Measurements from ENCODE around the gene RNF220. TPM values are rescaled to one million over a fixed set of nuclear protein-coding genes. Genes with fewer than 3 reads are reported as not detected.

RNF220 gene
- total RNA-seq, 1 experiment from 2014 or later: 92.4 TPM

GRCh38 chr1:44616991-44617702 is 212.1 kb downstream of the RNF220 start:
- peaks cover 2% of the 10 kb centered on the region; the same call in 1 of the 2 replicates for H3K27me3 ChIP-seq (replicated peaks; ENCODE audit: control insufficient read depth, insufficient read depth, low read length)
- intact Hi-C loops (cut with micrococcal nuclease; ENCODE audit: unreplicated experiment): no loop called here
- no peaks in the 10 kb centered on the region for H3K36me3 ChIP-seq (ENCODE audit: control insufficient read depth, insufficient read depth, low read length)
- H3K9me3 ChIP-seq: no peaks in the 10 kb centered on the region
- Mint-ChIP-seq H3K27me3 (ENCODE audit: insufficient read depth, unreplicated experiment) (peaks cover 8% of the 10 kb centered on the region), H3K4me1 (ENCODE audit: low read depth, unreplicated experiment) (no peaks in the 10 kb centered on the region), H3K27ac (ENCODE audit: unreplicated experiment) (no peak overlapping the region), H3K36me3 (ENCODE audit: insufficient read depth, unreplicated experiment) (no peaks in the 10 kb centered on the region), H3K9me3 (ENCODE audit: unreplicated experiment) (no peaks in the 10 kb centered on the region), H3K4me3 (ENCODE audit: unreplicated experiment) (peak overlapping the region; percentile 54)
- no TSS peak for BruUV-seq (replicated peaks)
- H3K4me1 ChIP-seq: no peaks in the 10 kb centered on the region
- POLR2A ChIA-PET: interaction anchor here (0.6 kb wide), 1 partner anchor 15 kb away, joined by 4 read pairs; no protein-coding TSS in a partner anchor
- no peak overlapping the region for H3K4me3 ChIP-seq (ENCODE audit: low read depth, low read length)
- CTCF ChIA-PET: interaction anchor here (0.6 kb wide), 1 partner anchor 39 kb away, joined by 4 read pairs; no protein-coding TSS in a partner anchor
- DNase-seq: no peak
- no peak for TF ChIP-seq CTCF (IDR thresholded peaks at IDR 0.05; ENCODE audit: insufficient read depth in 1 of 2, low read depth in 1 of 2, low read length in 1 of 2, severe bottlenecking in 1 of 2, unreplicated experiment in 1 of 2)

GRCh38 chr1:44617703-44618029 is 212.6 kb downstream of the RNF220 start:
- intact Hi-C loops (cut with micrococcal nuclease; ENCODE audit: unreplicated experiment): no loop called here
- Histone ChIP-seq H3K36me3 (ENCODE audit: control insufficient read depth, insufficient read depth, low read length) (no peaks in the 10 kb centered on the region), H3K27me3 (replicated peaks; ENCODE audit: control insufficient read depth, insufficient read depth, low read length) (peaks cover 2% of the 10 kb centered on the region; the same call in 1 of the 2 replicates), H3K4me3 (ENCODE audit: low read depth, low read length) (no peak overlapping the region), H3K4me1 (no peaks in the 10 kb centered on the region), H3K9me3 (no peaks in the 10 kb centered on the region)
- Mint-ChIP-seq H3K9me3 (ENCODE audit: unreplicated experiment) (no peaks in the 10 kb centered on the region), H3K27me3 (ENCODE audit: insufficient read depth, unreplicated experiment) (peaks cover 8% of the 10 kb centered on the region), H3K27ac (ENCODE audit: unreplicated experiment) (no peak overlapping the region), H3K4me1 (ENCODE audit: low read depth, unreplicated experiment) (no peaks in the 10 kb centered on the region), H3K4me3 (ENCODE audit: unreplicated experiment) (no peak overlapping the region), H3K36me3 (ENCODE audit: insufficient read depth, unreplicated experiment) (no peaks in the 10 kb centered on the region)
- ChIA-PET POLR2A (interaction anchor here (0.6 kb wide), 1 partner anchor 15 kb away, joined by 4 read pairs; no protein-coding TSS in a partner anchor), CTCF (no interaction called here)
- no peak for DNase-seq
- no peak for TF ChIP-seq CTCF (IDR thresholded peaks at IDR 0.05; ENCODE audit: insufficient read depth in 1 of 2, low read depth in 1 of 2, low read length in 1 of 2, severe bottlenecking in 1 of 2, unreplicated experiment in 1 of 2)
- no TSS peak for BruUV-seq (replicated peaks)

- POLR2A ChIA-PET: no interaction called here
- no TSS peak for BruUV-seq (replicated peaks)
Observed at GRCh38 chr1:44619261-44619900, 214.3 kb downstream of the RNF220 start.

More at GRCh38 chr1:44619261-44619900, 214.3 kb downstream of the RNF220 start:
- Histone ChIP-seq H3K9me3 (no peaks in the 10 kb centered on the region), H3K4me3 (ENCODE audit: low read depth, low read length) (no peak overlapping the region), H3K4me1 (no peaks in the 10 kb centered on the region), H3K36me3 (ENCODE audit: control insufficient read depth, insufficient read depth, low read length) (no peaks in the 10 kb centered on the region), H3K27me3 (replicated peaks; ENCODE audit: control insufficient read depth, insufficient read depth, low read length) (peaks cover 2% of the 10 kb centered on the region; the same call in 1 of the 2 replicates)
- TF ChIP-seq CTCF (IDR thresholded peaks at IDR 0.05; ENCODE audit: insufficient read depth in 1 of 2, low read depth in 1 of 2, low read length in 1 of 2, severe bottlenecking in 1 of 2, unreplicated experiment in 1 of 2): no peak
- H3K4me1 Mint-ChIP-seq (ENCODE audit: low read depth, unreplicated experiment): no peaks in the 10 kb centered on the region
- H3K27ac Mint-ChIP-seq (ENCODE audit: unreplicated experiment): no peak overlapping the region
- no peak overlapping the region for H3K4me3 Mint-ChIP-seq (ENCODE audit: unreplicated experiment)
- DNase-seq: no peak
- no peaks in the 10 kb centered on the region for H3K36me3 Mint-ChIP-seq (ENCODE audit: insufficient read depth, unreplicated experiment)
- no peaks in the 10 kb centered on the region for H3K9me3 Mint-ChIP-seq (ENCODE audit: unreplicated experiment)
- intact Hi-C loops (cut with micrococcal nuclease; ENCODE audit: unreplicated experiment): no loop called here
- CTCF ChIA-PET: no interaction called here
- H3K27me3 Mint-ChIP-seq (ENCODE audit: insufficient read depth, unreplicated experiment): peaks cover 8% of the 10 kb centered on the region

Measured in Caco-2 (cell line).